WTC11 (cell line): ENCODE results near the gene F8.

Experiments
- ATF1 ChIP-seq: sonication (generic); formaldehyde crosslinking; IDR thresholded peaks from 2 replicates; pipeline ENCODE4 v1.8.1; 2023; ENCODE audit warnings: mild to moderate bottlenecking, moderate library complexity, missing genetic modification reagents
- MXD4 ChIP-seq: fragments of 250-450 bp; sonication (Bioruptor Pico); IDR thresholded peaks from 2 replicates; pipeline ENCODE4 v1.8.0; 2021; ENCODE audit warnings: mild to moderate bottlenecking, moderate library complexity, borderline replicate concordance
- PRRX2 ChIP-seq: fragments of 250-450 bp; sonication (Bioruptor Pico); IDR thresholded peaks from 2 replicates; pipeline ENCODE4 v1.8.0; 2021; ENCODE audit warnings: mild to moderate bottlenecking
- SOX15 ChIP-seq: fragments of 250-450 bp; sonication (Bioruptor Pico); IDR thresholded peaks from 2 replicates; pipeline ENCODE4 v1.9.0; 2021; ENCODE audit warnings: mild to moderate bottlenecking
- TCF7 ChIP-seq: sonication (generic); formaldehyde crosslinking; IDR thresholded peaks from 2 replicates; pipeline ENCODE4 v1.8.0; 2022; ENCODE audit warnings: mild to moderate bottlenecking, low read depth, missing genetic modification reagents, moderate library complexity
- TF ChIP-seq, protein P1 (sequence below): fragments of 200-600 bp; IDR thresholded peaks from 2 replicates; pipeline ENCODE4 v1.8.0; 2022; ENCODE audit warnings: antibody characterized with exemption
- TF ChIP-seq, protein P2 (sequence below): fragments of 250-450 bp; sonication (Bioruptor Pico); IDR thresholded peaks from 2 replicates; pipeline ENCODE4 v1.9.0; 2021; ENCODE audit warnings: moderate library complexity, mild to moderate bottlenecking, inconsistent platforms, borderline replicate concordance

DNA sequence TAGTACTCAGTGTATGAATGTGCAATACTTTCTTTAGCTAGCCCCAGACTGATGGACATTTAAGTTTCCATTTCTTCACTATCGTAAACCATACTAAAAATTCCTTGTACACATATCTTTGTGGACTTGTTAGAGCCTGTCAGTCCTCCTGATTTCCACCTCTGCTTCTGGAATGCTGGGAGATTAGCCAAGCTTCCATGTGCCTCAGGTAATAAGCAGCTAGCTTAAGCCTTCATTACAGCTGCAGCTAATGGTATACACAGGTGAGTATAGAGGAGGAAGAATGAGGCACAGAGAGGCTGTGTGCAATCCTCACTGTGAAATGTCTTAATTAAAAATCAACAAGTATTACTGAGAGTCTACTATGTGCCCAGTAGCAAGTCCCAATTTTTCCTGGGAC is 197.9 kb downstream of the F8 start:
- TF ChIP-seq ATF1 (CRISPR knock-in tag) = no peak
- no peak for TF ChIP-seq TCF7
- TF ChIP-seq, protein P1, sequence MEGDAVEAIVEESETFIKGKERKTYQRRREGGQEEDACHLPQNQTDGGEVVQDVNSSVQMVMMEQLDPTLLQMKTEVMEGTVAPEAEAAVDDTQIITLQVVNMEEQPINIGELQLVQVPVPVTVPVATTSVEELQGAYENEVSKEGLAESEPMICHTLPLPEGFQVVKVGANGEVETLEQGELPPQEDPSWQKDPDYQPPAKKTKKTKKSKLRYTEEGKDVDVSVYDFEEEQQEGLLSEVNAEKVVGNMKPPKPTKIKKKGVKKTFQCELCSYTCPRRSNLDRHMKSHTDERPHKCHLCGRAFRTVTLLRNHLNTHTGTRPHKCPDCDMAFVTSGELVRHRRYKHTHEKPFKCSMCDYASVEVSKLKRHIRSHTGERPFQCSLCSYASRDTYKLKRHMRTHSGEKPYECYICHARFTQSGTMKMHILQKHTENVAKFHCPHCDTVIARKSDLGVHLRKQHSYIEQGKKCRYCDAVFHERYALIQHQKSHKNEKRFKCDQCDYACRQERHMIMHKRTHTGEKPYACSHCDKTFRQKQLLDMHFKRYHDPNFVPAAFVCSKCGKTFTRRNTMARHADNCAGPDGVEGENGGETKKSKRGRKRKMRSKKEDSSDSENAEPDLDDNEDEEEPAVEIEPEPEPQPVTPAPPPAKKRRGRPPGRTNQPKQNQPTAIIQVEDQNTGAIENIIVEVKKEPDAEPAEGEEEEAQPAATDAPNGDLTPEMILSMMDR = no peak
- TF ChIP-seq MXD4 = no peak
- no peak for TF ChIP-seq SOX15 (CRISPR knock-in tag)
- TF ChIP-seq, protein P2, sequence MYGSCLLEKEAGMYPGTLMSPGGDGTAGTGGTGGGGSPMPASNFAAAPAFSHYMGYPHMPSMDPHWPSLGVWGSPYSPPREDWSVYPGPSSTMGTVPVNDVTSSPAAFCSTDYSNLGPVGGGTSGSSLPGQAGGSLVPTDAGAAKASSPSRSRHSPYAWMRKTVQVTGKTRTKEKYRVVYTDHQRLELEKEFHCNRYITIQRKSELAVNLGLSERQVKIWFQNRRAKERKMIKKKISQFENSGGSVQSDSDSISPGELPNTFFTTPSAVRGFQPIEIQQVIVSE (CRISPR knock-in tag) = no peak
- TF ChIP-seq PRRX2 (CRISPR knock-in tag) = no peak
